Stimulated activated CD8-positive, alpha-beta memory T cell treated with anti-CD3 and anti-CD28 coated beads, Interleukin-12 subunit alpha, Interleukin-12 subunit beta, amount 100 ng/mL, for 4 hours (primary cell): ENCODE results near the gene SLC39A10.
"Not testable (repeated sequence)": the region's sequence is repeated elsewhere in the genome, so short reads cannot be mapped to it uniquely, and the experiment has no call there.

Experiments
- DNase-seq: peaks from one replicate; pipeline ENCODE4 v3.0.0-alpha.2; 2020; ENCODE audit warnings: low read depth

Gene SLC39A10, protein sequence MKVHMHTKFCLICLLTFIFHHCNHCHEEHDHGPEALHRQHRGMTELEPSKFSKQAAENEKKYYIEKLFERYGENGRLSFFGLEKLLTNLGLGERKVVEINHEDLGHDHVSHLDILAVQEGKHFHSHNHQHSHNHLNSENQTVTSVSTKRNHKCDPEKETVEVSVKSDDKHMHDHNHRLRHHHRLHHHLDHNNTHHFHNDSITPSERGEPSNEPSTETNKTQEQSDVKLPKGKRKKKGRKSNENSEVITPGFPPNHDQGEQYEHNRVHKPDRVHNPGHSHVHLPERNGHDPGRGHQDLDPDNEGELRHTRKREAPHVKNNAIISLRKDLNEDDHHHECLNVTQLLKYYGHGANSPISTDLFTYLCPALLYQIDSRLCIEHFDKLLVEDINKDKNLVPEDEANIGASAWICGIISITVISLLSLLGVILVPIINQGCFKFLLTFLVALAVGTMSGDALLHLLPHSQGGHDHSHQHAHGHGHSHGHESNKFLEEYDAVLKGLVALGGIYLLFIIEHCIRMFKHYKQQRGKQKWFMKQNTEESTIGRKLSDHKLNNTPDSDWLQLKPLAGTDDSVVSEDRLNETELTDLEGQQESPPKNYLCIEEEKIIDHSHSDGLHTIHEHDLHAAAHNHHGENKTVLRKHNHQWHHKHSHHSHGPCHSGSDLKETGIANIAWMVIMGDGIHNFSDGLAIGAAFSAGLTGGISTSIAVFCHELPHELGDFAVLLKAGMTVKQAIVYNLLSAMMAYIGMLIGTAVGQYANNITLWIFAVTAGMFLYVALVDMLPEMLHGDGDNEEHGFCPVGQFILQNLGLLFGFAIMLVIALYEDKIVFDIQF

DNA sequence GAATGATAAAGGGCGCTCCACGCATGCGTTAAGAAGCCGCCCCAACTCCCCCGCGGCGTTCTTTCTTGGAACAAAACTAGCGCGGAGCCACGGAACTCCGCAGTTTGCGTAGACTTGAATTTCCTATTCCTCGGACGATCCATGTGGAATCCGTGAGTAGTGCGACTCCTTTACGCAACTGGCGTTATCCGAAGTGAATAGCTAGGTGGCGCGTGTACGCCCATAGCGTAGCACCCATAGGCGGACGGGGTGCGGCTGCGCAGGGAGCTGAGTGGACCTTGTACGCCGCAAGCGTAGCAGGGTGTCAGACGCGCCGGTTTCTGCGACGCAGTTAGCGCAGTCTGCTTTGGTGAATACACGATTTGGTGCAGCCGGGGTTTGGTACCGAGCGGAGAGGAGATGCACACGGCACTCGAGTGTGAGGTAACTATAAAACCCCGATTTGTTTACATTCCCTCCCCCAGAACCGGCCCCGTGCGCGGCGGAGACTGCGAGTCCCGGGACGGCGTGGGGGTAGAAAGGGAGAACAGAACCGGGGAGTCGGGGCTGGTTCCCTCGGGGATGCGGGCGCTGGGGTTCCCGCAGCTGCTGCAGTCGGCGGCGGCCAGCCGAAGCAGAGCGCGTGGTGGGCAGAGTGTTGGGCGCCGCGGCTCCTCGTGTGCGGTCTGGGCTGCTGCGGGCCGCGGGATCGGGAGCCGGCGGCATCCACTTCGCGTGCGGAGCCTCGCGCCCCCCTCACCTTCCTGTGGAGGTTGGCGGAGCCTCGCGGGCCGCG is at the start of gene SLC39A10:
Gene SLC39A10 (plus strand): TSS at position 368 of the 775 bp plus-strand sequence. CDS start 22,817 bp downstream, outside the sequence.
- peak; percentile 94 for DNase-seq

DNA sequence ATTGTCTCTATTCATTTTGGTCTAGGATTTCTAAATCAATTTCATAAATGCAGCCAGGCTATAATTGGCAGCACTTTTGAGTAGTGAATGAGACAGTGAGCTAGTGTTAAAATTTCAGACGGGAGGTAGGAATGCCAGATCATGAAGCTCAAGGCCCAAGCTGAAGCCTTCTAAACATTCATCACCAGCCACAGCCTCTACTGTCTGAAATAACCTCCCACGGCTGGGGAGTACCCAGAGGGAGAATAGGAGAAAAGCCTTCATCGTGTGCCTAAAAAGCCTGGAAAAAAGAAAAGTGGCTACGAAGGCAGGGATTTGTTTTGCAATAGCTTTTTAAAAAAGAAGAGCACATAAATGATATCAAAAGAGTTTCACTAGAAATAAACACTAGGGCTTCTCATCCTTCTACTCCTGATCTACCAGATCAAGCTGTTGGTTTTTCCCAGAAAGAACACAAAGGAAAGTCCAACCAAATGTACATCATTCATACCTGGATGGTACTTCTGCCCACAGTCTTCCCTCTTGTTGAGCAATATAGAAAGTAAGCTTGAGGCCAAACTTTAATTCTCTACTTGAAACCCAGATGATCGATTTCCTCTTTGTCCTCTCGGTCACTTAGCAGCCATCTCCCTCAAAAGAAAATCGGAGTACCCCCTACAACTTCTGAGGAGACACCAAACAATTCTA is 48.1 kb upstream of the SLC39A10 start:
- DNase-seq, result no peak

DNA sequence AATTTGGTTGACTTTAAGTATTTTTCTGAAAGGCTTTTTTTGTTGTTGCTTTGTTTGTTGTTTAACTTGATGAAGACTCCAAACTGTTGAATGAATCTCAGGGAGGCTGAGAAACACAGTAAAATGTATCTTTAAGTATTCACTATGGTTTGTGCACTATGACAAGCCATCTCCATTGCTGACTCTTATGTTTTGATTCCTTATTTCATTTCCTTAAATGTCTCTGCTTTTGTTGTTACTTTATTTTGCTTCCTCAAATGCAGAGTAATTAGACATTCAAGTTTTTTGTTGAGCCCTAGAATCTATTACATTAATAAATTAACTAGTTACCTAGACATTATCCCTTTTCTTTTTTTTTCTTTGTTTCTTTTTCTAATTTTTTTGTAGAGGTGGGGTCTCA is 46.3 kb upstream of the SLC39A10 start:
- no peak for DNase-seq

DNA sequence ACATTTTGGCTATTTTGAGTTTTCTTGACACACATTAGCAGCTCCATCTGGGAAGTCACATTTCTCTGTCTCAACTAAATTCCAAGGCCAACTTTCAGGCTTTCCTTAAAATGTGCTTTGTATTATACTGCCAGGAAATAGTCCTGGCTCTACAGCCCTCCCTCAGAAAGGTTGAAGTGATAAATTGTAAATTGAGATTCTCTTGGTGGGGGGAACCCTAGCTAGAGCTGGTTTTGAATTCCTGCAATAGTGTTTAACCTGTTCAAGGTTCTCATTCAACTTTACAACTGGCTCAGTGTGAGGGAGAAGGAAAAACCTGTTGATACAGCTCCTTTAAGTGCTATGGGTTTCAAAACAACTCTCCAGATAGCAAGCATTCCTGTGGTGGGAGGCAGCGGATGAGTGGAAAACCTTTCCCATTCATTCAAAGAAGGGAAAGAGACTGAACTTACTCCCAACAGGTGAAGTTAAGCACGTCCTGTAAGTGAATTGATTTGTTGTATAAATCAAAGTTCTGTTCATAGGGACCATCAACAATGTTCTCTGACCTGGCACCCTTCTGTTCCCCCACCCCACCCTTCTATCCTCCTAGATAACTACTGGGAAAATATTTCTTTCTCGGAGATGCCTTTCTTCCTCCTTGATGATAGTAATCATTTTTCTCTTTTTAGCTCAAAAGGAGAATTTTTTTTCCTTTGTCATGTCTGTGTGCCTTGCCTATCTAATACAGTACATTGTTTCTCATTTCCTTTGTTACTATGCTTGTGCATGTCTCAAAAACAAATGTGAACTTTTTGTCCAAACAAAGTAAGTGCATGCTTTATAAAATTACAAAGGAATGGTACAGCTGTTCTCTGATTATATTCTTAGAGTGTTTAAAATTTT is 44.2 kb upstream of the SLC39A10 start:
- DNase-seq, result no peak

DNA sequence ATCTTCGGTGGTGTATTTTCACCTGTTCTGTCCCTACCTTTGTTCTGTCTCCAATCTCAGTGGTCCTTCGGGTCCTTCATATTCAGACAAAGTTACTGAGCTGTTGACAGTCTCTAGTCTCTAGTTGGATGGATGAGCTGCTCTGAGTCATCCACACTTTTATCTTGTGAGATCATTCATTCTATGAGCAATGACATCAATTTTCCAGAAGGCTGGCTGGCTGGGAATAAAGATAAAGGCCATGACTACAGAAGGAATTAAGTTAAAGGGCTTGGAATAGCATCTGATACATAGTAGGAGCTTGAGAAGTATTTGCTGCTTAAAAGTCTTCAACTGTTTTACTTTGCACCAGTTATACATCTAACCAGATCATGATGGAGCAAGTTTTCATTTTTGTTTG is 43.1 kb upstream of the SLC39A10 start:
- DNase-seq, result no peak

DNA sequence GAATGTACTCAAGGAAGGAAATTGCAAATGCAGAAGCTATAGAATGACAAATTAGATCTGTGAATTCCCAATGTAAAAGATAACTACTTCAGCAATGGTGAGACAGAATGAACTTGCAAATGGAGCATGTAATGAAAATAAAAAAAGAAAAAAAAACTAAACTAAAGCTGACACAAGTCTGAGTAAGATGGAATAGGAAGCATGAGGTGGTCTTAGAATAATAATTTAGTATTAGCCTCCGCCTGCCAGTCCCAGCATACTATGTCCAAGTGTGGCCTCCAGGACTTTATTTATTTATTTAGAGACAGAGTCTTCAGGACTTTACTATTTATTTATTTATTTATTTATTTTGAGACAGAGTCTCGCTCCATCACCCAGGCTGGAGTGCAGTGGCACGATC is 37.4 kb upstream of the SLC39A10 start:
- no peak for DNase-seq

DNA sequence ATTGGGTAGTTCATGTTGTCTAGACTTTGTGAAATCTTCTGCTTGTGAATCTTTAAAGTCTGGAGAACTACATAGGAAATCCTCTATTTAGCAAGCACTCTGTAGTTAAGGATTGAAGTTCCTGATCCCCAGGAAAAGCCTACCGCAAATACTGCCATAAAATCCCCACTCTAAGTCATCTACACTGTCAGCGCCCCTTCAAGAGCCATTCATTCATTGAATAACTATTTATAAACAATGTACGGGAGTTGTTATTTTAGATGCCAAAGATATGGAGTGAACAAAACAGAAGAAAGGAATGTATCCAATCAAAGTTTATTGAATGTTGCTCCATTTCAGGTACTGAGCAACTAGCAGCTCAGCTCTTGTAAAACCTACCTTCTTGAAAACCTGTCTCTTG is 36.5 kb upstream of the SLC39A10 start:
- DNase-seq, result no peak

DNA sequence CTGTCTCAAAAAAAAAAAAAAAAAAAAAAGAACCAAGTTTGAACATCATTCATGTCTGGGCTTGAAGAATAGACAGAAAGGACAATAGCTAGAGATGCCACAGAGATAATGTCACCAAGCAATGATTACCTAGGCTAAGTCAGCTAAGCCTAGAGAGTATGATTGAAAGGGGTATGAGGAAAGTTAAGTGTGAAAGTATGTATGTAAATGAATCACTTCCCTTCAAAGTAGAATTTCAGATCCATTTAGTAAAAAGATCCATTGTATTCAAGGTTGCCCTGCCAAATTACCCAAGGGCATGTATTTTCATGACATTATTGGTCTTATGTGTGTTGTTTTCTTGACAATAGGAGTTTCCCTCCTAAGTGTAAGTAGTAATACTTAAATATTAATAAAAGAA is 34.1 kb upstream of the SLC39A10 start:
- no peak for DNase-seq

DNA sequence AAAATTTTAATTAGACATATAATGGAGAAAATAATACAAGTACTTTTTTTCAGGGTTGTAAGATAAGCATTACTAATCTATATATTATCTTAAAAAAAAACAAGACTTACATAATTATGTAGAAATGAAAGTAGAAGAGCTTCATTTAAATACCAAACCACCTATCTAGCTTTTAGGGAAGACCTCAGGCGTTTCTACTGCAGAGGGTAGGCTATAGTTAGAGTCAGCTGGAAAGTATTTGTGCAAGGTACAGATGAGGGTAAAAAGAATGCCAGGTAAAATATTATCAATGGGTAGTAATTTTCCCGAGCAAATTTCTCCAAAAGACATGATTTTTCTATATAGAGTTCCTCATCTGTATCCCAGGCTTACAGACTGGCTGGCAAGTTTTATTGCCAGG is 30.5 kb upstream of the SLC39A10 start:
- DNase-seq, result no peak

DNA sequence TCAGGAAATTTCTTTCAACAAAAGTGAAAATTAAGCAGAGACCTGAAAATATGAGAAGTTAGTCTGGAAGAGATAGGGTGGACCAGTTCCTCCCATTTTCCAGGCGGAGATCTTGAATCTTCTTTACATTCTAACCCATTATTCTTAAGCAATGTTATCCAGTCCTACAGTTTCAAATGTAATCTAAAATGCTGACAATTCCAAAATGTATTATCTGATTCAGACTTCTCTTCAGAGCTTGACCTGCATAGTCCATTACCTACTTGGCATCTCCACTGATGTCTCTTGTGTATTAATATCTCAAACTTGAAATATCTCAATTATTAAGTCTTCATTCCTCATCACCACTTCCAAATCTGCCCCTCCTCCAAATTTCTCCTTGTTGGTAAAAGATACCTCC is 28.4 kb upstream of the SLC39A10 start:
- DNase-seq, result no peak

DNA sequence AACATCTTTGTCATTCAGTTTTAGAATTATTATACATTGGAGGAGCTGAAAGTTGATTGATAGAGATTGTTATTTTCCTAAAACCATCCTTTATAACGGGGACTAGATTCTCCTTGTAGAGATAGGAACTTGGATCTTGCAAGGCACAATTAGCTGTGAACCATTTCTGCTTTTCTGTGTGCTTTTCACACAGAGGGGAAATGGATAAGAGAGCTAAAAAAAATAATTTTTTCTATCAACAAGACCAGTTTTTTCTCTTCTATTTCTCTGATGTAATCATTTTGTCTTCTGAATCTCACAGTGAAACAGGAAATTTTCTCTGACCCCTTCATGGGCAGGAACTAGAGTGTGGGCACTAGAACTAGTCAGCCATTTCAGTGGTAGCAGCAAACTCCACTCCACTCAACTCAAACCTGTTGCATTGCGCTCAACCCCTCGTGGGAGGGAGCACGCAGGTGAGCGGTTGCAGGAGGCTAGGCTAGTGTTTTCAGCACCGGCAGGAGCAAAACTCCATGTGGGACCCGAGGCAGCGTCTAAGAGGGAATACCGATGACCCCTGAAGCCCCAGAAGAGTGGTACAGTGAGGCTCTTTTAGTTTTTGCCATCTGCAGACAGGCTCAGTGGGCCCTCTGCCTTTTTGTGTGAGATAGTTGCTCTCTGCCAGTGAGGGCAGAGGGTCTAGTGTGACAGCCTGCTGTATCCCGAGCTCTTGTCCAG is 24.0 kb upstream of the SLC39A10 start:
- DNase-seq, result no peak

DNA sequence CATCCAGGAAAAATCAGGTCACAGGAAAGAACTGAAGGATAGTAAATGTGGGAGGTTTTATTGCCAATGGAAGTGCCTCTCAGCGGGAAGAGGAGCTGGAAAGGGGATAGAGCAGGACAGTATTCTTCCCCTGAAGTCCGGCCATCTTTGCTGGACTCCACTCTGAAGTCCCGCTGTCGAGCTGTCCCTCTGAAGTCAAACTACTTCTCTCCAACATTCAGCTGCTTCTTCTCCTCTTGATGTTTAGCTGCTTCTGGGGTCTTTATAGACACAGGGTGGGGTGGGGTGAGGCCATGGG is 23.5 kb upstream of the SLC39A10 start:
- no peak for DNase-seq

DNA sequence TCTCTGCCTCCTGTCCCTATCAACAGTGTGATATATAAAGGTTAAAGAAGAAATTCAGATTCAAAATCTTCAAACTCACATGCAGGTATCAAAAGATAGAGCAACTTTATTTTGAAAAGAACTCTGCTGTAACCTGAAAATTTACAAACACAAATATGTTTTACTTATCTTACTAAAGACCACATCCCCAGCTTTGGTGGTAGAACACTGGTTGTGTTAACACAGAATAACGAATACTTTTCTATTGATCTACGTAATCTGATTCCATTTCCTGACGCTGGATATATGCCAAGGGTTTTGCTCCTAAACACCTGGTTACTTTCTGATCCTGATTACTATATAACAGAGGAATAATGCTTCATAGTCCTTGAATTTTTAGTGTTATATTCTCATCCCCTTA is 23.1 kb upstream of the SLC39A10 start:
- DNase-seq, result no peak

DNA sequence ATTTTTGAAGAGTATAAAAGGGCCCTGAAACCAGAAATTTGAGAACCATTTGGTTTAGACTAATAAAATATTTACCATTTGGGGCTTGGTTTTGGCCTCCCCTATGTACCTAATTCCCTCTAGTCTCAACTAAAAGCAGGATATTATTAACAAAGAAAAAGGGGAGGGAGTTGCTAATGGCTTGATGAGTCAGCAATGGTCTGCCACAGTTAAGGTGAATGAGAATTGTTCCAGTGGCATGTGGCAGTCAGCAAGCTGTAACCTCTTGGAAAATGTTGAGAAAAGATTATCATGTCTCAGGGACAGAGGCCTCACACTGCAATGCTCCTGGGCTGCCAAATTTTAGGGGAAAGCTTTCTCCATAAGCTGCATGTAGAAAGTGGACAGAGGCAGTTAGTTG is 20.1 kb upstream of the SLC39A10 start:
- DNase-seq, result no peak

DNA sequence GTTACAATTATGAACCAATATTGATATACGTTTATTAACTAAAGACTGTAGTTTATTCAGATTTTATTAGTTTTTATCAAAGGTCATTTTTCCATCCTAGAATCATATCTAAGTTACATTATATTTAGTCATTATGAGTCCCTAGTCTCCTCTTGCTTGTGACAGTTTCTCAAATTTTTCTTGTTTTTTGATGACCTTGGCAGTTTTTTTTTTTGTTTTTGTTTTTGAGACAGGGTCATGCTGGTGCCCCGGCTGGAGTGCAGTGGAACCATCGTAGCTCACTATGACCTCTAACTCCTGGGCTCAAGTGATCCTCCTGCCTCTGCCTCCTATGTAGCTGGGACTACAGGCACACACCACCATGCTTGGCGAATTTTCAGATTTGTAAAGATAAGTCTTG is 18.3 kb upstream of the SLC39A10 start:
- no peak for DNase-seq

DNA sequence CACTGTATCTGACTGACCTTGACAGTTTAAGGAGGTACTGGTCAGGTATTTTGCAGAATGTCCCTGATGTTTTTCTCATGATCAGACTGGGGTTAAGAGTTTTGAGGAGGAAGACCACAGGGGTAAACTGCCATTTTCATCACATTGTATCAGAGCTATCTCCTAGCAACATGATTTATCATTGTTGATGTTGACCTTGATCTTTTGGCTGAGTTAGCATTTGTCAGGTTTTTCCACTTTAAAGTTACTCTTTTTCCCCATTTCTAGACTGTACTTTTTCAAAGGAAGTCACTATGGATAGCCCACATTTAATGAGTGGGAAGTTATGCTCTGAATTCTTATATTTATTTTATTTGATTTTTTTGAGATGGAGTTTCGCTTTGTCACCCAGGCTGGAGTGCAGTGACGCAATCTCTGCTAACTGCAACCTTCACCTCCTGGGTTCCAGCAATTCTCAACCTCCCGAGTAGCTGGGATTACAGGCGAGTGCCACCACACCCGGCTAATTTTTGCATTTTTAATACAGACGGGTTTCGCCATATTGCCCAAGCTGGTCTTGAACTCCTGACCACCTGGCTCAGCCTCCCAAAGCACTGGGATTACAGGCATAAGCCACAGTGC is 17.7 kb upstream of the SLC39A10 start:
- no peak for DNase-seq

DNA sequence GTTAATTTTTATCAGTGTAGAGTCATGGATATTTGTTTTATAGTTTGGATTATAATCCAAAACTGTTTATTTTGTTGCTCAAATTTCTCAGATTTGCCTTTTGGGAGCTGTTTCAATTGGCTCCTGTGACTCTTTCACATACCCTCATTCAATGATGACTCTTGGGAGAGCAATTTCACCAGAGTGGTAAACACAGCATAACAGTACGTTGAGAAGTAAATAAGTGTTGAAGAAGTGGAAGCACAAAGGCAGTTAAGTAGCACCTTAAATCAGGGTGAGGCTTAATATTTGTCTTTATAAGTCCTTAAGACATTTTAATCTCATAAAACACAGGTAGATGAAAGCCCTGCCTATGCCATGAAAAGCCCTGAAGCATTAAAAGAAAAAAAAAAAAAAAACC is 17.1 kb upstream of the SLC39A10 start:
- no peak for DNase-seq

DNA sequence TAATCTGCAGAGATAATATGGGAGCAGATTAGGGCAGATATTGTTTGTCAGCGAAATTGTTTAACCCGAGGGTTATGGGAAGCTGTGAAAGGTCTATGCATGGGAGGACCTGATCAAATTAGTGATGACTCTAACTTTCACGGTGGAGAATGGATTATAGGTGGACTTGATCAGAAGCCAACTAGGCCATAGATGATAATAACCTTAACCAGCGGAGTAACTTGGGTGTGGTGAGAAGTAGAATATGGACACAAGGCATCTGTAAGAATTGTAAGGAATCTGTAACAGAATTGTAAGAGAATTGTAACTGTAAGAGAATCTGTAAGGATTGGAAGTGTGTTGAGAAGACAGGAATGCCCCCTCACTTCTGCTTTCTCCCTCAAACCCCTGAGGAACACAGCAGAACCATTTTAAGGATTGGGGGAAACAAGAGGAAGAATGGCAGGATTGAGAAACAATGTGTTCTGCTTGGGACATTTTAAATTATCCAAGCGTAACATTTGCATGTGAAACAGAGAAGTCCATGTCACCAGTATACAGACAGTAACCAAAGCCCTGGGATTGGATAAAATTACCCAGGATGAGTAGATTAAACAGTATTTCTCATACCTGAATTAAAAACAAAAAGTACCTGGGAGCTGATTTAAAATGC is 14.9 kb upstream of the SLC39A10 start:
- DNase-seq, result no peak

DNA sequence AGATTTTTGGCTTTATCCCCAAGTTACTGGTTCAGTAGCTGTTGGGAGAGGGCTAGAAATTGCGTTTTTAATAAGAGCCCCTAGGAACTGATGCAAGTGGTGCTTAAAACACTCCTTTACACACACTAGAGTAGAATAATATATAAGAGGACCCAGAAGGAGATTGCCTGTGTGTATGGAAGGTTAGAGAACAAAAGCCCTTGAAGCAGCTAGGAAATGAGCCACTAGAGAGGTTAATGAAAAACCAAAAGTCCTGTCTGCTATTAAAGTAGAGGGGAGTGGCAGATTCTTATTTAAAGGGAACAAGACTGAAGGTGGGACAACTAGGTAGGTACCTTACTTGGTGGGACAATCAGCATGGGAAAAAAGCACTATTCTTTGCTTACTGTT is 14.4 kb upstream of the SLC39A10 start:
- DNase-seq, result no peak

DNA sequence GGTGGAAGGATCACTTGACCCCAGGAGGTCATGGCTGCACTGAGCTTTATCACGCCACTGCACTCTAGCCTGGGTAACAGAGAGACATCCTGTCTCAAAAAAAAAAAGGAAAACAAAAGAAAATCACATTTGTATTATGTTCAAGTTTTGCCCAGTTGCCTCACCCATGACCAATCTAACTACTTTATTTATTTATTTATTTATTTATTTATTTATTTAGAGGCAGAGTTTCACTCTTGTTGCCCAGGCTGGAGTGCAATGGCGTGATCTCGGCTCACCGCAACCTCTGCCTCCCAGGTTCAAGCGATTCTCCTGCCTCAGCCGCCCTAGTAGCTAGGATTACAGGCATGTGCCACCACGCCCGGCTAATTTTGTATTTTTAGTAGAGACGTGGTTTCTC is 12.3 kb upstream of the SLC39A10 start:
- DNase-seq, result not testable (repeated sequence)
